Tibial nerve (tissue), 4 donors: Measurements from ENCODE around the gene ATMIN.

ENCODE experiments used
- EP300 ChIP-seq, 2 donors: sonication (generic); formaldehyde crosslinking; IDR thresholded peaks; one replicate each; pipeline ENCODE4 v1.6.1; 2017; ENCODE audit warnings: antibody characterized with exemption in 2 of 2, mild to moderate bottlenecking in 1 of 2
- TF ChIP-seq, protein P1 (sequence below), 5 experiments: fragments of 200-600 bp in 3 of 5; fragments of 450-650 bp in 2 of 5; sonication (generic) in 3 of 5; IDR thresholded peaks; one replicate each; pipeline ENCODE4 v1.5.1; 2016 to 2019; ENCODE audit warnings: antibody characterized with exemption in 5 of 5, mild to moderate bottlenecking in 3 of 5, moderate library complexity in 2 of 5

DNA sequence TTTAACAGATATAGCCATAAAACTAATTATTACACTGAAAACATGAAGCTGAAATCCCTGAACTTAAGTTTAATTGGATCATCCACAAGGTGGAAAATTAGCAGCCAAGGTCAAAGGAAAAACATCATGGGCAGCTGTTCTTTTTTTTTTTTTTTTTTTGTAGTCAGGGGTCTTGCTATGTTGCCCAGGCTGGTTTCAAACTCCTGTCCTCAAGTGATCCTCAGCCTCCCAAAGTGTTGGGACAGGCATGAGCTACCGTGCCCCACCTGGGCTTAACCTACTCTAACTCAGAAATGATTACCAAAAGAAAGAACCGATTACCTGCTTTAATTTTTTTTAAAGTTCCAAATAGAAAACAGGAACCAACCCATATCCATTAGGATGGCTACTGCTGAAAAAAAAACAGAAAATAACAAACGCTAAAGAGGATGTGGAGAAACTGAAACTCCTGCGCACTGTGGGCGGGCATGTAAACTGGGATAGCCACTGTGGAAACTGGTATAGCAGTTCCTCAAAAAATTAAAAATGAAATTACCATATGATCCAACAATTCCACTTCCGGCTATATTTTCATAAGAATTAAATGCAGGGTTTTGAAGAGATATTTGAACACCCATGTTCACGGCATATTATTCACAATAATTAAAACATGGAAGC lies 37.5 kb upstream of the ATMIN start:
- TF ChIP-seq, protein P1, sequence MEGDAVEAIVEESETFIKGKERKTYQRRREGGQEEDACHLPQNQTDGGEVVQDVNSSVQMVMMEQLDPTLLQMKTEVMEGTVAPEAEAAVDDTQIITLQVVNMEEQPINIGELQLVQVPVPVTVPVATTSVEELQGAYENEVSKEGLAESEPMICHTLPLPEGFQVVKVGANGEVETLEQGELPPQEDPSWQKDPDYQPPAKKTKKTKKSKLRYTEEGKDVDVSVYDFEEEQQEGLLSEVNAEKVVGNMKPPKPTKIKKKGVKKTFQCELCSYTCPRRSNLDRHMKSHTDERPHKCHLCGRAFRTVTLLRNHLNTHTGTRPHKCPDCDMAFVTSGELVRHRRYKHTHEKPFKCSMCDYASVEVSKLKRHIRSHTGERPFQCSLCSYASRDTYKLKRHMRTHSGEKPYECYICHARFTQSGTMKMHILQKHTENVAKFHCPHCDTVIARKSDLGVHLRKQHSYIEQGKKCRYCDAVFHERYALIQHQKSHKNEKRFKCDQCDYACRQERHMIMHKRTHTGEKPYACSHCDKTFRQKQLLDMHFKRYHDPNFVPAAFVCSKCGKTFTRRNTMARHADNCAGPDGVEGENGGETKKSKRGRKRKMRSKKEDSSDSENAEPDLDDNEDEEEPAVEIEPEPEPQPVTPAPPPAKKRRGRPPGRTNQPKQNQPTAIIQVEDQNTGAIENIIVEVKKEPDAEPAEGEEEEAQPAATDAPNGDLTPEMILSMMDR (IDR thresholded peaks at IDR 0.05) = no peak
- no peak for TF ChIP-seq EP300 (IDR thresholded peaks at IDR 0.05)
